ENCODE data around the gene HES2.
"Not testable (repeated sequence)": the region's sequence is repeated elsewhere in the genome, so short reads cannot be mapped to it uniquely, and the experiment has no call there.

Gene HES2

GRCh38 chr1:6384135-6384534 lies 35.6 kb downstream of the HES2 start:
- DNase-seq = no peak

- no peak for DNase-seq
Measured at GRCh38 chr1:6380037-6380436, 39.7 kb downstream of the HES2 start.

- peak; percentile 50 for DNase-seq
Measured at GRCh38 chr1:6378096-6378746, 41.5 kb downstream of the HES2 start.

GRCh38 chr1:6373961-6374720 lies 45.6 kb downstream of the HES2 start:
- no peak for DNase-seq

- DNase-seq = not testable (repeated sequence)
Measured at GRCh38 chr1:6372236-6372635, 47.5 kb downstream of the HES2 start.

- DNase-seq = no peak
Measured at GRCh38 chr1:6370006-6370405, 49.7 kb downstream of the HES2 start.

- peak; percentile 38 for DNase-seq
Measured at GRCh38 chr1:6367381-6368012, 52.2 kb downstream of the HES2 start.

- no peak for DNase-seq
Measured at GRCh38 chr1:6365047-6365446, 54.7 kb downstream of the HES2 start.

GRCh38 chr1:6363085-6363884 lies 56.4 kb downstream of the HES2 start:
- not testable (repeated sequence) for DNase-seq

Measured in NCI-H1694 treated with DMSO at 0.1 percent for 48 hours (cell line).